Measurements from ENCODE around the gene RNF113A.
"Not testable (repeated sequence)": the region's sequence is repeated elsewhere in the genome, so short reads cannot be mapped to it uniquely, and the experiment has no call there.

The RNF113A gene

GRCh38 chrX:119828446-119828845, 43.1 kb downstream of the RNF113A start:
- DNase-seq, result no peak

- no peak for DNase-seq
These were observed 45.1 kb downstream of the RNF113A start for GRCh38 chrX:119826399-119826959.

DNA sequence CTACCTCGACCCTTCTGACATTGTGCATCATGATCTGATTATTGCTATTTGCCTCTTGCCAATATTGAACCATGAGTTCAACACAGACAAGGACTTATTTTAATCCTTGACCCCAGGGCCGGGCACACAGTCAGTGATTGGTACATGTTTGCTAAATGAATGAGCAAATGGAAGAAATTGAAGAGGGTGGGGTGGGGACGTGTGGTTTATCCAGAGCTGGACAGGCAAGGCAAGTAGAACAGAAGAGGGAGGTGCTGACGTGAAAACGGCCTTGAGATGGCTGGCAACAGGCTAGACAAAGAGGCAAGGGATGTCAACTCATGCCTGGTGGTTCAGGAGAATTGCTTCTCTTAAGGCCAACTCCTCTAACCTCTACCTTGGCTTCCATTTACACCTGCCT, 47.3 kb downstream of the RNF113A start:
- not testable (repeated sequence) for DNase-seq

DNA sequence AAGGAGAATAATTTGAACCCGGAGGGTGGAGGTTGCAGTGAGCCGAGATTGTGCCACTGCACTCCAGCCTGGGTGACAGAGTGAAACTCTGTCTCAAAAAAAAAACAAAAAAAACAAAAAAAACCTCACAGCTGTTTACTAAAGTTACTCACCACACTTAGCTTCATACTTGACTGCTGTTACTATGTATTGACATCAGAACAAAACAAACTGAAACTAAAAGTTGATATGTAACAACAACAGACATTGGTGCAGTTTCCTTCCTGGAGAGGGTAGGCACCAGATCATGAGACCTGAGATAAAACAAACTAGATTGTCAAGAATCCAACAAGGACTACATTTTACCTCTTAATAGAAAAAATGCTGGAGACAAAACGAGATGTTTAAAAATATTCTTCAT, 49.8 kb downstream of the RNF113A start:
- DNase-seq, result not testable (repeated sequence)

Data from activated CD8-positive, alpha-beta memory T cell treated with anti-CD3 and anti-CD28 coated beads, Interleukin-2, amount 50 U/mL, for 48 hours (primary cell).